Heart left ventricle (tissue), 16 donors: ENCODE measurements around the gene RAB10. TPM values are rescaled to one million over a fixed set of nuclear protein-coding genes. Genes with fewer than 3 reads are reported as not detected.

Experiments used
- ATAC-seq, 4 donors: fragments of 200-7000 bp; cut with Tn5 transposase; one replicate each; pipeline ENCODE4 v1.9.1; 2020 to 2022; ENCODE audit warnings: moderate library complexity in 4 of 4, mild to moderate bottlenecking in 3 of 4, moderate number of reproducible peaks in 1 of 4
- DNase-seq, 5 donors: peaks; one replicate each; pipeline ENCODE4 v3.0.0-alpha.2; 2020
- H3K27ac ChIP-seq, 12 donors: fragments of 200-600 bp; sonication (generic) in 4 of 12; one replicate each; pipeline versions ENCODE4 v1.5.0 to v1.8.0; 2016 to 2022; ENCODE audit warnings: mild to moderate bottlenecking in 2 of 12
- H3K27me3 ChIP-seq, 9 donors: fragments of 200-600 bp; sonication (generic) in 2 of 9; one replicate each; pipeline versions ENCODE4 v1.5.1 to v1.8.0; 2016 to 2022; ENCODE audit warnings: mild to moderate bottlenecking in 3 of 9
- H3K36me3 ChIP-seq, 9 donors: fragments of 200-600 bp; sonication (generic) in 2 of 9; one replicate each; pipeline versions ENCODE4 v1.5.0 to v1.8.0; 2018 to 2022; ENCODE audit warnings: mild to moderate bottlenecking in 2 of 9
- H3K4me1 ChIP-seq, 12 donors: fragments of 200-600 bp; sonication (generic) in 4 of 12; one replicate each; pipeline versions ENCODE4 v1.5.0 to v1.8.0; 2016 to 2022; ENCODE audit warnings: mild to moderate bottlenecking in 3 of 12
- H3K4me3 ChIP-seq, 12 donors: fragments of 200-600 bp; sonication (generic) in 4 of 12; one replicate each; pipeline versions ENCODE4 v1.5.0 to v1.8.0; 2017 to 2022; ENCODE audit warnings: mild to moderate bottlenecking in 9 of 12, moderate library complexity in 4 of 12
- H3K9me3 ChIP-seq, 12 donors: fragments of 200-600 bp; sonication (generic) in 4 of 12; one replicate each; pipeline versions ENCODE4 v1.5.0 to v1.8.0; 2016 to 2022; ENCODE audit warnings: mild to moderate bottlenecking in 1 of 12
- POLR2A ChIP-seq, 2 donors: fragments of 450-650 bp; IDR thresholded peaks; one replicate each; pipeline ENCODE4 v1.6.1; 2017; ENCODE audit warnings: antibody characterized with exemption in 2 of 2, mild to moderate bottlenecking in 2 of 2, moderate library complexity in 2 of 2
- WGBS, 4 donors: extraction: QIAGEN DNeasy Blood & Tissue Kit in 2 of 4; methylation state at CpG; one replicate each; pipeline versions ENCODE4 v1.1.5 to v1.1.7; 2013 to 2018; 5-methylcytosine and 5-hydroxymethylcytosine counted together
- intact Hi-C, 10 donors: fragments of 100-400 bp; cut with DNase I; formaldehyde crosslinking; loops; one replicate each; pipeline versions ENCODE4 v1.11.1 to v1.14.2; 2022
- polyA plus RNA-seq, 2 donors: library from polyadenylated mRNA; stranded (reverse); fragments of 200-250 nt; gene quantifications; one replicate each; pipeline ENCODE4 v1.2.3, GENCODE V29; 2013
- total RNA-seq, 9 donors: library from RNA; depleted of rRNA in 2 of 9; stranded (reverse); fragments of >200 nt in 2 of 9; fragmentation: NEBNext Ultra II Directional in 3 of 9; extraction: Animal tissue kit (Norgen Biotek cat#: 25700) in 3 of 9; gene quantifications; one replicate each; pipeline versions ENCODE4 v1.1.0 to v1.2.4, GENCODE V29; 2016 to 2023
- TF ChIP-seq, protein P1 (sequence below), 12 donors: fragments of 200-600 bp; sonication (generic) in 4 of 12; IDR thresholded peaks; one replicate each; pipeline versions ENCODE4 v1.5.0 to v1.8.0; 2018 to 2022; ENCODE audit warnings: antibody characterized with exemption in 12 of 12, mild to moderate bottlenecking in 5 of 12
- donor health status: ischemic (EF 13 %, LVEDD 7.1; RV severe dilation, severe dysfunction).
- donor health status: healthy with polysubstance abuse.
- donor health status: DM: no; HTN: yes; CAD: no.
- donor health status: DM: no; HTN: no; CAD: no.
- donor health status: ischemic (EF 25% LVEDD 6.9; RV normal size, moderate dysfunction).
- donor health status: ischemic (EF 25% LVEDD 5.7; RV mildly dilated, moderate dysfunction).
- donor health status: healthy.
- donor health status: DM: yes; HTN: yes; CAD: no.
- donor health status: ischemic (EF 35%, LVEDD 5.7; RV mildly dilated, moderate dysfunction).
- donor health status: nonischemic (EF 11% LVEDD 7.7; RV severe dilation, severe dysfunction).
- donor health status: DM: yes; HTN: yes; CAD: no.
- donor health status: PGD.
- donor health status: ischemic (EF 29% LVEDD 5.4; RV normal size, mild dysfunction).
- donor health status: nonischemic (EF 23%, LVEDD 6.1; RV moderate dilation, normal function).

RAB10 gene
- total and polyA plus RNA-seq, 11 donors = 33.1 to 121 (median 97.4) TPM

DNA sequence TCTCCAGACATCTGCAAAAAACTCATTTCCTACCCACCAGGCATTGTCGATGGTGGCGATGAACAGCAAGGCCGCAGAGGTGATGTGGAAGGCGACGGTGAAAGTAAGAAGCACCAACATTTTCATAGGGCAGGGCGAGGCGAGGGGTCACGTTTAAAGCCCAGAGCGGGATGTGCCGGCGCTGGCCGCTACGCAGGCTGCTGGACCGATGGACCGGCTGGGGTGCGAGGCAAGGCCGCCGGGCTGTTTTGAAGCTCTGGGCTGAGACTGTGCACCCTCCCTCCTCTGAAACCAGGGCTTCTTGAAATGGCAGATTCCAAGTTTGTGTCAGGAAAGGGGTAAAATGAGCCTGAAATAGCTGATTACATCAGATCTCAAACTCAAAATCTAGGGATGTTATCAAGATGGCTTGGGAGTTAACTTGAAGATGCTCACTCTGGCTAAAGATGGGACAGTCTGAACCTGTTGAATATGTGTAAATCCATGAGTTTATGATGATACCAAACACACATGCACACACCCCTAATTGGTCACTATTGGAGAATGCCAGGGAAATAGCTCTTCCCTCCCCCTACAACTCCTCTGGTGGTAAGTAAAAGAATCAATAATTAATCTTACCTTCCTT, 107.4 kb downstream of the RAB10 start:
- TF ChIP-seq POLR2A (IDR thresholded peaks at IDR 0.05) = no peak
- TF ChIP-seq, protein P1, sequence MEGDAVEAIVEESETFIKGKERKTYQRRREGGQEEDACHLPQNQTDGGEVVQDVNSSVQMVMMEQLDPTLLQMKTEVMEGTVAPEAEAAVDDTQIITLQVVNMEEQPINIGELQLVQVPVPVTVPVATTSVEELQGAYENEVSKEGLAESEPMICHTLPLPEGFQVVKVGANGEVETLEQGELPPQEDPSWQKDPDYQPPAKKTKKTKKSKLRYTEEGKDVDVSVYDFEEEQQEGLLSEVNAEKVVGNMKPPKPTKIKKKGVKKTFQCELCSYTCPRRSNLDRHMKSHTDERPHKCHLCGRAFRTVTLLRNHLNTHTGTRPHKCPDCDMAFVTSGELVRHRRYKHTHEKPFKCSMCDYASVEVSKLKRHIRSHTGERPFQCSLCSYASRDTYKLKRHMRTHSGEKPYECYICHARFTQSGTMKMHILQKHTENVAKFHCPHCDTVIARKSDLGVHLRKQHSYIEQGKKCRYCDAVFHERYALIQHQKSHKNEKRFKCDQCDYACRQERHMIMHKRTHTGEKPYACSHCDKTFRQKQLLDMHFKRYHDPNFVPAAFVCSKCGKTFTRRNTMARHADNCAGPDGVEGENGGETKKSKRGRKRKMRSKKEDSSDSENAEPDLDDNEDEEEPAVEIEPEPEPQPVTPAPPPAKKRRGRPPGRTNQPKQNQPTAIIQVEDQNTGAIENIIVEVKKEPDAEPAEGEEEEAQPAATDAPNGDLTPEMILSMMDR (IDR thresholded peaks at IDR 0.05) = no peak
- Histone ChIP-seq H3K9me3 (no peaks in the 10 kb centered on the region), H3K36me3 (peaks cover 0 to 11% (median 0%) of the 10 kb centered on the region in 9 donors), H3K27me3 (no peaks in the 10 kb centered on the region), H3K4me3 (no peak overlapping the region), H3K4me1 (peaks cover 0 to 11% (median 0%) of the 10 kb centered on the region in 12 donors), H3K27ac (no peak overlapping the region)
- WGBS, 4 donors = 90 to 96% (median 91%) methylated on average over 18 of the region's 18 CpGs
- no peak for DNase-seq
- intact Hi-C loops = loop anchor here in 6 of 10 donors (5.0 to 10.0 kb wide), 5 partner anchors 49 to 289 kb away; no protein-coding TSS in a partner anchor
- no peak for ATAC-seq

- DNase-seq (no peak), ATAC-seq (no peak)
- Histone ChIP-seq H3K36me3 (no peaks in the 10 kb centered on the region), H3K27ac (no peak overlapping the region), H3K9me3 (no peaks in the 10 kb centered on the region), H3K27me3 (peaks cover 0 to 4% (median 0%) of the 10 kb centered on the region in 9 donors), H3K4me3 (no peak overlapping the region), H3K4me1 (peaks cover 0 to 11% (median 0%) of the 10 kb centered on the region in 12 donors)
- intact Hi-C loops = loop anchor here in 9 of 10 donors (2.0 to 10.0 kb wide), 8 partner anchors 52 to 292 kb away; no protein-coding TSS in a partner anchor
- WGBS, 4 donors = 68 to 84% (median 78%) methylated on average over 7 of the region's 7 CpGs
- TF ChIP-seq, protein P1 (IDR thresholded peaks at IDR 0.05) = no peak
- no peak for TF ChIP-seq POLR2A (IDR thresholded peaks at IDR 0.05)
These were observed 110.1 kb downstream of the RAB10 start for GRCh38 chr2:26144031-26144430.

DNA sequence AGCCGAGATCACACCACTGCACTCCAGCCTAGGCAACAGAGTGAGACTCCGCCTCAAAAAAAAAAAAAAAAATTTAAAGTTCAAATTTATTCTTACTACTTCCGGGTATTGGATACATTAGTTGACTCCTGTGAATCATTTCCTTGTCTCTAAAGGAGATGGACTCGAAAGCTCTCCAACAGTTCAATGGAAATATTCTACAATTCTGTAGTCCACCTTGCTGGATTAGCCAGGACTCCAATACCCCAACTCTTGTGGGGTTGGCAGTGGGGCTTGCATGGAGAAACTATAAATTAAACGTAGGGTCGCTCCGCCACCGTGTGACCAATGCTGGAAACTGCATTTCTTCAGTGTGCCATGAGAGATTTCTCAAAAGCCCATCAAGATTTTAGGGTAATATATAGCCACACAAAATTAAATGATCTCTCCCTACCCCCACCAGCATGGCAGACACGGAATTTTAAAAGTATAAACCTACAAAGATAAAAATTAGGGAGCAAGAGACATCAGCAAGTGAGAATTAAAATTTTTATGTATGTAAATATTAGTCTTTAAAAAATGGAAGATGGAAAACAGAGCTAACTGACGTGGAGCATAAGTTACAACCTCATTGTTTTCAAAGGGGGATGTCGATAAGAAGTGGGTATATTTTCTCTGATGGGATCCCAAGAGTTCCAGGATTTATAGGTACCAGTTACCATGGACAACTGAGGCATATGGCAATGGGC, 111.2 kb downstream of the RAB10 start:
- TF ChIP-seq POLR2A (IDR thresholded peaks at IDR 0.05) = no peak
- TF ChIP-seq, protein P1 (IDR thresholded peaks at IDR 0.05) = peak; percentile 55 to 85 (median 75)
- intact Hi-C loops = loop anchor here (1.0 to 10.0 kb wide), 11 partner anchors 53 to 293 kb away; no protein-coding TSS in a partner anchor
- peaks cover 0 to 11% (median 0%) of the 10 kb centered on the region in 12 donors for H3K4me1 ChIP-seq
- H3K9me3 ChIP-seq = no peaks in the 10 kb centered on the region
- peaks cover 0 to 4% (median 0%) of the 10 kb centered on the region in 9 donors for H3K27me3 ChIP-seq
- DNase-seq = peak in 4 of 5 donors; percentile 41 to 58 (median 42)
- 25 to 28% (median 27%) methylated on average over 11 of the region's 11 CpGs for WGBS, 4 donors
- H3K36me3 ChIP-seq = no peaks in the 10 kb centered on the region
- H3K4me3 ChIP-seq = peak overlapping the region in 1 of 12 donors; percentile 21
- H3K27ac ChIP-seq = no peak overlapping the region
- ATAC-seq = peak; percentile 56 to 82 (median 70)

- Histone ChIP-seq H3K4me3 (no peak overlapping the region), H3K27me3 (peaks cover 0 to 14% (median 0%) of the 10 kb centered on the region in 9 donors), H3K27ac (no peak overlapping the region), H3K9me3 (peaks cover 0 to 2% (median 0%) of the 10 kb centered on the region in 12 donors), H3K36me3 (no peaks in the 10 kb centered on the region), H3K4me1 (peaks cover 0 to 11% (median 0%) of the 10 kb centered on the region in 12 donors)
- intact Hi-C loops = loop anchor here in 6 of 10 donors (5.0 to 10.0 kb wide), 5 partner anchors 61 to 296 kb away; no protein-coding TSS in a partner anchor
- TF ChIP-seq POLR2A (IDR thresholded peaks at IDR 0.05) = no peak
- TF ChIP-seq, protein P1 (IDR thresholded peaks at IDR 0.05) = no peak
- DNase-seq (no peak), ATAC-seq (no peak)
- 36 to 44% (median 37%) methylated on average over 2 of the region's 2 CpGs for WGBS, 4 donors
These were observed 114.6 kb downstream of the RAB10 start for GRCh38 chr2:26148501-26148900.
